Activated CD8-positive, alpha-beta memory T cell treated with anti-CD3 and anti-CD28 coated beads for 48 hours (primary cell): ENCODE data around the gene SNAI3.
"Not testable (repeated sequence)": the region's sequence is repeated elsewhere in the genome, so short reads cannot be mapped to it uniquely, and the experiment has no call there.

Experiments
- DNase-seq, 3 experiments: peaks; one replicate each; pipeline ENCODE4 v3.0.0-alpha.2; 2020; ENCODE audit warnings: low read depth in 2 of 3, low spot score in 2 of 3

SNAI3 gene

DNA sequence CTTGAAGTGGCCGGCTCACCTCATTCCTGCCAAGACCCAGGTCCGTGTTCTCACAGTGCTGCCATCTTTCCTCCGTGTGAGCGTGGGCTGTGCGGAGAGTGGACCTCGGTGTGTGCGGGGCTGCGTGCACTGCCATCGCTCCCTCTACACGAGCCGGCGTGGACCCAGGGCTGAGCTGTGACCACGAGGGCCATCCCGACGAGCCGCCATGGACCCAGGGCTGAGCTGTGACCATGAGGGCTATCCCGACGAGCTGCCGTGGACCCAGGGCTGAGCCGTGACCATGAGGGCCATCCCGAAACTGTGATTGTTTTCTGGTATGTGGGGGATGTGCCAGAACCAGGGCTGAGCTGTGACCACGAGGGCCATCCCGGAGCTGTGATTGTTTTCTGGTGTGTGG is 14.5 kb downstream of the SNAI3 start:
- DNase-seq: no peak

GRCh38 chr16:88669980-88670379 is 16.3 kb downstream of the SNAI3 start:
- DNase-seq: no peak

- DNase-seq: not testable (repeated sequence)
These were observed 16.8 kb downstream of the SNAI3 start for GRCh38 chr16:88669493-88669892.

GRCh38 chr16:88667461-88667860 is 18.8 kb downstream of the SNAI3 start:
- DNase-seq: no peak

DNA sequence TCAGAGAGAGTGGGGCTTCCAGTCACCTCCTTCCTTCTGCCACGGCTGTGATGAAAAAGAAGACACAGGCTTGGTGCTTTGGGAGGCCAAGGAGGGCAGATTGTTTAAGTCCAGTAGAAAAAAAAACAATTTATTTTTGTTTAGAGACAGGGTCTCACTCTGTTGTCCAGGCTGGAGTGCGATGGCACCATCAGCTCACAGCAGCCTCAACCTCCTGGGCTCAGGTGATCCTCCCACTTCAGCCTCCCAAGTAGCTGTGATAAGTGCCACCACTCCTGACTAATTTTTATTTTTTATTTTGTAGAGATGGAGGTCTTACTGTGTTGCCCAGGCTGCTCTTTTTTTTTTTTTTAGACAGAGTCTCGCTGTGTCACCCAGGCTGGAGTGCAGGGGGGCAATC is 20.7 kb downstream of the SNAI3 start:
- DNase-seq: no peak

GRCh38 chr16:88665148-88665547 is 21.2 kb downstream of the SNAI3 start:
- no peak for DNase-seq

DNA sequence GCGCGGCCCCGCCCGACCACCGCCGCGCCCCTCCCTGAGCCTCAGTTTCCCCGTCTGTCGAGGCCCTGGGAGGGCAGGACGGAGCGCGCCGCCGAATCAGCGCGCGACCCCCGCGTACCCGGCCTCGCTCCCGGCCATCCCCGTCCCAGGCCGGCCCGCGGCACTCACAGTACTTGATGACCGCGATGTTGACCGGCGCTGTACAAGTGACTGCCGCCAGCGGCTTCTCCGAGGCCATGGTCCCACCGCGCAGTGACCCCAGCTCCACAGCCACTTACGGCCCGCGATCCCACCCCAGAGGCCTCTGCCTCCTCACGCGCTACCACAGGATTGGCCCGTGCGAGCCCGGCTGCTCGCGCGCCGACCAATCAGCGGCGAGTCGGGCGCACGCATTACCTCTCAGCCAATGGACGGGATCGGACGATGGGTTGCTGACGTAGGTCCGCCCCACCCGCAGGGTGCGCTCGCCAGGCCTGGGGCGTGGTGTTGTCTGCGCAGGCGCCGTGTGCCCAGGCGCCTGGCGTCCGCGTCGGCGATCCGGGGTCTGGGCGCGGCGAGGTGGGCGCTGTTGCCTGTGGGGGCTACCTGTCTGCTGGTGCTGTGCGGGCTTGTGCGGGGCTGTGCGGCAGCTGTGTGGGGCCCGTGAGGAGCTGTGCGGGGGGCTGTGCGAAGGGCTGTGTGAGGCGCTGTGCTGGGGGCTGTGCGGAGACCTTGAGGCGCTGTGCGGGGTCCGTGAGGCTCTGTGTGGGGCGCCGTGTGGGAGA is 23.3 kb downstream of the SNAI3 start, which contains the start of gene MVD:
MVD (minus strand) TSS at position 249 of the 764 bp plus-strand sequence; CDS start at position 238, 11 bp downstream.
- peak; percentile 74 to 92 (median 91) for DNase-seq

DNA sequence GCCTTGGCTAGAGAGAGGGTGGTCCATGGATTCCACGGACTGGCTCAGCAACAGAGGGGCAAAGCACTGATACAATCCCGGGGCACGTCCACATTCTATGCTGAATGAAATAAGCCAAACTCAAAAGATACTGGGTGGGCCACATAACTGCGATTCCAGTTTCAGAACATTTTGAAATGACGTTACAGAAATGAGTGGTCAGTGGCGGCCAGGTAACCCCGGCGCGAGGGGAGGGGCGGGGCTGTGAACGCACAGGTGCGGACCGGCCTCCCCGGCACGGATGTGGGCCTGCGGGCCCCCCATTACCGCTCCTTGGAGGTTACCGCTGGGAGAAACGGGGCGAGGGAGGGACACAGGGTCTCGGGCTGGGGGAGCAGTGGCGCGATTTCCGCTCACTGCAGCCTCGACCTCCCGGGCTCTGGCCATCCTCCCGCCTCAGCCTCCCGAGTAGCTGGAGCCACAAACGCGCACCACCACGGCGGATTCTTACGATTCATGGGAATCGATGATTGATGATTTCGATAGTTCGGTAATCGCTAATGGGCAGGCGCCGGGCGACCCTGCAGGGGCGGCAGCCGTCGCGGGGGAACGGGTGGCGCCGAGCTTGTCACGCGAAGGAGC is 24.0 kb downstream of the SNAI3 start:
- no peak for DNase-seq

DNA sequence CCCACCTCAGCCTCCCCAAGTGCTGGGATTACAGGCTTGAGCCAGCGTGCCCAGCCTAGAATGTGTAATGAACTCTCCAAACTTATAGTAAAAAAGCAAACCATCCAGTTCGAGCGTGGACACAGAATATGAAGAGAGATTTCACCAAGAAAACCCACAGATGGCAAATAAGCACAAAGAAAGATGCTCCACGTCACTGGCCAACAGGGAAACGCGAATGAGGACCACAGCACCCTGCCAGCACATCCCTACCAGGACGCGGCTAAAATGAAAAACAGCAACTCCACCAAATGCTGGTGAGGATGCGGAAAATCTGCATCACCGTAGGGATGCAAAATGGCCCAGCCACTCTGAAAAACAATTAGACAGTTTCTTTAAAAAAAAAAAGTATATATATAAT is 24.8 kb downstream of the SNAI3 start:
- DNase-seq: no peak

- DNase-seq: no peak
These were observed 27.1 kb downstream of the SNAI3 start for GRCh38 chr16:88659160-88659559.

- no peak for DNase-seq
These were observed 27.6 kb downstream of the SNAI3 start for GRCh38 chr16:88658714-88659113.

GRCh38 chr16:88657371-88657770 is 28.9 kb downstream of the SNAI3 start:
- DNase-seq: no peak

- no peak for DNase-seq
These were observed 29.9 kb downstream of the SNAI3 start for GRCh38 chr16:88656291-88656980.

- DNase-seq: no peak
These were observed 30.5 kb downstream of the SNAI3 start for GRCh38 chr16:88655733-88656281.

DNA sequence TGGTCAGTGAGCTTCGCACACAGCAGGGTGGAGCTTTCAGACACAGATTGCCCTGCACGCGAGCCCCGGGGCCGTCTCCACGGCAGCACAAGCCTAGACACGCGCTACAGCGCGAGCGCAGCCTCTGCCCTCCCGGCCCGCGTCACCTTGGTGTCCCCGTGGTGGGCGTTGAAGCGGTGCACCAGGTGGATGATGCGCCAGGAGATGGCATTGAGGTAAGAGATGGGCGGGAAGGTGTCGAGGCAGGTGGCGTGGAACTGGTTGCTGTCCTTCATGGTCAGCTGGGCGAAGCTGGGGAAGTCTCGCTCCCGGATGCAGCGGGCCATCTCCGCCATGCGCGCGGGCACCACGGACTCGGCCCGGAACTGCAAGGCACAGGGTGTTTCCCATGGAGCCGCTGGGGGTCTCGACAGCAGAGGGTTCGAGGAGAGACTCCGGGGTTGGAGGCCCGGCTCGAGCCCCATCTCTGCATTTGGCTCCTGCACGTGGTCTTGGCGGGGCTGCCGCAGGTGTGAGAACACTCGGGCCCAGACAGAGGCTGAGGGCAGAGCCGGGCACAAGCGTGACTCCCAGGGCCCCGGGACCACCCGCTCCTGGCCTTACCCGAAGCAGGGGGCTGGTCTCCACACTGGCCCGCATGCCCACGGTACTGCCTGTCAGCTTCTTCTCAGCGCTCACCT is 31.1 kb downstream of the SNAI3 start:
- DNase-seq: no peak

DNA sequence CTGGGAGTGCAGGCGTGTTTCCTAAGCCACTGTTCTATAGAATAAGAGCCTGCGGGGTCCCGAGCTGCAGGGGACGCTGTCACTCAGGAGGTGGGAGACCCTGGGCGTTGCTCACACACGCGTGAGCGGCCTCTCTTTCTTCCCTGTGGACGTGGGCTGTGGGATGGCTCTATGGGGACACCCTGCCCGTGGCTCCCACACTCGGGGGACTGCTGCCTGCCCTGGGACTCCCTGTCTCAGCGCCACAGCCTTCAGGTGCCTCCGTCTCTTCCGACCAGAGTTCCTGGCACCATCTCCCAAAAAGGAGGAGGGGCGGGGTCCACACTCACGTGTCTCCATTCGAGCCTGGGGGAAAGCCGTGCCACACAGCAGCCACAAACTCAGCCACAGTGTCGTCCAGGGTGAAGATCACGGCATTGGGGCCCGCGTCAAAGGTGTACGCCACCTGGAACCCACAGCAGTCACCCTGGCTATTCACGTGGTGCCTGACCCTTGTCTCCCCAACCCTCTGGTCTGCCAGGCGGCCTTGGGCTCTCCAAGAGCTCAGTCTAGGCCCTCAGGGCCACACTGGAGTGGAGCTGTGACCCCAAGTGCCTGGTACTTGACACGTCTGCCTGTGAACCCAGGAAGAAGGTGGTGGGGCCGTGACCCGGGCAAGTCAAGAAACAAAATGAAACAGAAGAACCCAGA is 31.8 kb downstream of the SNAI3 start:
- no peak for DNase-seq

- no peak for DNase-seq
These were observed 32.5 kb downstream of the SNAI3 start for GRCh38 chr16:88653596-88654362.

- no peak for DNase-seq
These were observed 33.2 kb downstream of the SNAI3 start for GRCh38 chr16:88653101-88653500.

DNA sequence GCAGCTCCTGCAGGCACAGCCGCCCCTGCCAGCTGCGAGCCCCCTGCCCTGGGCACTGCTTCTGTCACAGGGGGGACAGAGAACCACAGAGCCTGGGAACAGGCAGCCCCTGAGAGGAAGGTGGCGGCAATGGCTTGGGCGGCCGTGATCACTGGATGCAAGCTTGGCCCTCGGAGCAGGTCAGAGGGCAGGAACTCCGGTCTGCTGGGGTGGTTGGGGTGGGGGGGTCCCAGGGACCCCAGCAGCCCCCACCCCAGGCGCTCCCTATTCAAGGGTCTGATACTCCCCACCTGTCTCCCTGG is 33.6 kb downstream of the SNAI3 start:
- DNase-seq: no peak
